Epithelial cell of esophagus (primary cell): ENCODE measurements around the gene TSPO2.
A peak's percentile ranks its signal among the peaks of the same experiment; 100 is the strongest.

Experiments used
- DNase-seq: peaks from one replicate; pipeline ENCODE4 v3.0.0; 2010; ENCODE audit warnings: low read depth
- H3K4me3 ChIP-seq: 2 replicates; pipeline ENCODE4 v1.5.1; 2011; ENCODE audit warnings: mild to moderate bottlenecking, low read length, control low read depth
- TF ChIP-seq, protein P1 (sequence below): IDR thresholded peaks from 2 replicates; pipeline ENCODE4 v1.5.1; 2011; ENCODE audit warnings: low read depth, mild to moderate bottlenecking, low read length, control low read depth, inconsistent platforms; ENCODE audit not compliant: insufficient read depth; ENCODE audit errors: missing control alignments

Gene TSPO2

DNA sequence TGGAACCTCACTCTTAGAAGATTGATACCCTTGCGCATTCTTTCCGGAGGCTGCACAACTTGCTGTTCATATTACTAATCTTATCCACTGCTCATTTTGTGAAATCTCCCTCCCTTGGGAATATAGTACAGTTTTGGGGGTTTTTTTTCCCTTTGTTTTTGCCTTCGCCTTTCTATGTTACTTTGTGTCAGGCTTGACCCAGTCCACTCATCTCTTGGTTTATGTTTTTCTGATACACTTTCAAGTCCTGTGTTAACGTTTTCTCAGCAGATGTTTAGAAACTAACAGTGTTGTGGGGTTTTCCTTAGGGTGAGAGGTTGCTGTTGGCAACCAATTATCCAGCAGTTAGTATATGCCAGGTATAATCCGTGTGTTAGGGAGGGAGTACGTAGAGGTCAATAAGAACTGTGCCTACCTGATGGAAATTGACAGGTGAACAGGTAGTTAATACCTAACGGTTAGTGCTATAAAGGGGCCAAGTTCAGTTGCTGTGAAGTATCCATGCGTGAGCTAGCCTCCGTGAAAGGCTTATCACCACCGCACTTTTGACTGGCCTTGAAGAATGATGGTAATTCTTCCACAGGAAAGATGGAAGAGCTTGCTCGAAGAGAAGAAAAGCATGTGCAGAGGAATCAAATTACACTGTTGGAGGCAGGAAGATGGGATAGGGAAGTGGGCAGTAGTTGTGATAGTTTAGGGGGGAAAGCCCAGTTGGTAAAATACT, 31.9 kb downstream of the TSPO2 start:
- H3K4me3 ChIP-seq: peak overlapping the region; percentile 81
- TF ChIP-seq, protein P1, sequence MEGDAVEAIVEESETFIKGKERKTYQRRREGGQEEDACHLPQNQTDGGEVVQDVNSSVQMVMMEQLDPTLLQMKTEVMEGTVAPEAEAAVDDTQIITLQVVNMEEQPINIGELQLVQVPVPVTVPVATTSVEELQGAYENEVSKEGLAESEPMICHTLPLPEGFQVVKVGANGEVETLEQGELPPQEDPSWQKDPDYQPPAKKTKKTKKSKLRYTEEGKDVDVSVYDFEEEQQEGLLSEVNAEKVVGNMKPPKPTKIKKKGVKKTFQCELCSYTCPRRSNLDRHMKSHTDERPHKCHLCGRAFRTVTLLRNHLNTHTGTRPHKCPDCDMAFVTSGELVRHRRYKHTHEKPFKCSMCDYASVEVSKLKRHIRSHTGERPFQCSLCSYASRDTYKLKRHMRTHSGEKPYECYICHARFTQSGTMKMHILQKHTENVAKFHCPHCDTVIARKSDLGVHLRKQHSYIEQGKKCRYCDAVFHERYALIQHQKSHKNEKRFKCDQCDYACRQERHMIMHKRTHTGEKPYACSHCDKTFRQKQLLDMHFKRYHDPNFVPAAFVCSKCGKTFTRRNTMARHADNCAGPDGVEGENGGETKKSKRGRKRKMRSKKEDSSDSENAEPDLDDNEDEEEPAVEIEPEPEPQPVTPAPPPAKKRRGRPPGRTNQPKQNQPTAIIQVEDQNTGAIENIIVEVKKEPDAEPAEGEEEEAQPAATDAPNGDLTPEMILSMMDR: peak; percentile 2
- DNase-seq: peak; percentile 13

DNA sequence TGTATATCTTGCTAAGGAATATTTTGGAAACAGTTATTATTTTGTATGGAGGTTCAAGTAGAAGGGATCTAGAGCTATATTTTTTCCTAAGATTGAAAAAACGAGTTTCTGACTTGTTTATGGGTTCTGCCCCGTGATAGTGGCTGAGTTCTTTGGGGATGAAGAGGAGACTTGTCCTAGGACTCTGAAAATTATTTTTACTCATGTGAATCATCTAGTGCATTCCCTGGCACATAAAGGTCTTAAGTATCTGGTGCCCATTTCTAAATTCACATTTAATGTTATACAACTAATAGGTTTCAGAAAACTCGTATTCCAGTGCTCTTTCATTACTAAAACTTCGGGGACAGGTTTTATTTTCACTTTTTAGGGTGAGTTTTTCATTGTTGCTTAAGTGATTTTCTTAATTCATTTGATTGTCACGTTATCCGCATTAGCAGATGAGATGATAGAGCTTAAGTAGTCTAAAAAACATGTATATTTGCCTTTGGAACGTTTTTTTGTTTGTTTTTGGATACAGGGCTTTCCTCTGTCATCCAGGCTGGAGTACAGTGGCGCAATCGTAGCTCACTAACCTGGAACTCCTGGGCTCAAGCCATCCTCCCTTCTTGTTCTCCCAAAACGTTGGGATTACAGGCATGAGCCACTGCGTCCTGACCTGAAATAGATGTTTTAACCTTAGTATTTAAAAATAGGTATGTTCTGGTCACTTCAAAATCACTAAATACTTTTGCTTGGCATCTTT, 32.6 kb downstream of the TSPO2 start:
- DNase-seq: peak; percentile 21
- H3K4me3 ChIP-seq: peak overlapping the region; percentile 81
- TF ChIP-seq, protein P1: no peak

DNA sequence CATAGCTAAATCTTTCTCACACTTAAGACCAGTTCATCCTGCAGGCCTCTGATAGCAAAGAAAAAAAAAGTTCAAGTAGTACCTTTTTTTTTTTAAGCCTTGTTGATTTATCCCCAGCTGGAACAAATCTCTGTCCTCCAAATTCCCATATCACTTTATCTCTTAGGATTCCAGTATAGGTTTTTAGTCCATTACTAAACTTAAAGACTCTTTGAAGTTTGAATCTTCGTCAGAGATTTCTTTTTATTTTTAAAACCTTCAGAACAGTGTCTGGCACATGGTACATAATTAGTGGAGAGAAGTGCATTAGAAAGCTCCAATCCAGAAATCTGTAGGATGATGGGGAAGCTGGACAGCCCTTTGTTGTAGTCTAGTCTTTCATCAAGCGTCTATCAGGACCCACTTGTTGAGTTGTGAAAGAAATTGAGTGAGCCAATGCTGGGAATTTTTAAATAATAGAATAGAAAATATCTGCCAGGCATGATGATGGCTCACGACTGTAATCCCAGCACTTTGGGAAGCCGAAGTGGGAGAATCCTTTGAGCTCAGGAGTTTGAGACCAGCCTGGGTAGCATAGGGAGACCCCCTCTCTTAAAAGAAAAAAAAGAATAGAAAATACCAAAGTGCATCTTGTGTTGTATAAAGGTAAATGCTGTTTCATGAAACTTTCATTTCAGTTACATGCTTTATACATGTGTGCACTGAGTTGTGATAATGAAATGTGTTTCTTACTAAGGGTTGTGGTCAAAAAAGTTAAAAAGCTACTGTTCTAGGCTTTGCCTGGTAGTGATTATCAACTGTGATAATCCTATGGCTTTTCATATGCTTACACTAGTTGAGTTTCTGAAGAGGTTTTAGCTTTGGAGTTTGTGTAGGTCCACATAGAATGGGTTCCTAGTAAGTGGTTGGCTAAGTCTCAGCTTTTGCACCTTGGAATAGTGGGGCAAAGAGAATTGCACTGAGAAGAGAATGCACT, 33.7 kb downstream of the TSPO2 start:
- TF ChIP-seq, protein P1: no peak
- H3K4me3 ChIP-seq: no peak overlapping the region
- DNase-seq: no peak

DNA sequence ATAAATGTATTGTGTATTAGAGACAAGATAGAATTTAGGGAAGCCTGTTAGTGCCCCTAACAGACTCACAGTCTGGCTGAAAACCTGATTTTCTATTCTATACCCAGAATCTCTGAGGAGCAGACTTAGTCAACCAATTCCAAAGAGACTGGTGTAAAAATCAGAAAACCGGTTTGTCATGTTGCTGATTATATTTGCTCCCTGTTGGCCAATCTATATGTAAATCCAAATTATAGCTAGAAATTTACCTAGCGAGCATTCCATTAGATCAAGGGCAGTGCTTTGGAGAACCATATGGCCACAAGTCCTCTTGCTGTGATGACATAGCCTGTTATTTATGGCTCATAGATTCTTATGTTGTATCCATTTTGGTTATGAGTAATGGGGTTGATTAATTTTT, 35.3 kb downstream of the TSPO2 start:
- H3K4me3 ChIP-seq: no peak overlapping the region
- peak; percentile 60 for DNase-seq
- TF ChIP-seq, protein P1: no peak

DNA sequence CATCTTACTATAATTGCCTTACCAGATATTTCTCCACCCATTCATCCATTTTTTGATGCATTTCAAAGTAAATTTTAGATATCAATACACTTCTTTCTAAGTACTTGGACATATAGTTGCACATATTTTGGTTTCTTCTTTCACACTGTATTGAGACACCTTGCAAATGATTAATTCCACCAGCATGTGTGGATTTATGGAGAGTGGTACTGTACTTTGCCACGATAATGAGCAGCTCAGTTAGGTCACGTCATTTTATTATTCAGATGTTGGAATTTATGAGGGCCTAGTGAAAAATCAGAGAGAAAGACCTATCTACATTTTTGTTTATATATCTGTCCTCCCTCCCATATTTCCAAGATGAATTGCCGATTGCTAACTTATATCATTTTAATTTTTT, 35.8 kb downstream of the TSPO2 start:
- H3K4me3 ChIP-seq: no peak overlapping the region
- DNase-seq: no peak
- TF ChIP-seq, protein P1: no peak

DNA sequence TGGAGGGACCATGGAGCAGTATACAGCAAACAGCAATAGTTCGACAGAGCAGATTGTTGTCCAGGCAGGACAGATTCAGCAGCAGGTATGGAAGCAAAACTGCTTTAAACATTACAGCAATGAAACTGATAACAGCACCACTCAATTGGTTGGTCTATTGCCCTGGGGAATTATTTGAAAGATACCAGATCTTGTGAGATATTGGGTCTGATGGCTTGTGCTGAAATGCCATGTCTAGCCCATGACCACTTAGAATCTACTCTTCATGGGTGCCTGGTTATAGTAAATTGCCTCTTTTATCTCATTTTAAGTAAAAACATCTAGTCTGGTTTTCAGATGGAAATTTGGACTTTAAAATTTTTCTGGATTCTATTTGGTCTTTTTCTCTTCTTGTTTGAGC, 36.8 kb downstream of the TSPO2 start:
- no peak overlapping the region for H3K4me3 ChIP-seq
- TF ChIP-seq, protein P1: no peak
- no peak for DNase-seq
